DND-41 (cell line): ENCODE results near the gene FBXL14.

Experiments used
- CTCF ChIP-seq: IDR thresholded peaks from 2 replicates; pipeline ENCODE4 v1.5.1; 2012; ENCODE audit warnings: borderline replicate concordance, low read length, moderate library complexity, mild to moderate bottlenecking; ENCODE audit not compliant: poor library complexity, severe bottlenecking; ENCODE audit errors: extremely low read depth
- EZH2 ChIP-seq: IDR thresholded peaks from 3 replicates; pipeline ENCODE4 v1.6.1; 2012; ENCODE audit warnings: borderline replicate concordance, low read depth, mild to moderate bottlenecking, moderate library complexity, low read length, inconsistent platforms; ENCODE audit not compliant: severe bottlenecking

- TF ChIP-seq CTCF: peak; percentile 98
- no peak for TF ChIP-seq EZH2
Observed at GRCh38 chr12:1583421-1584078, 10.8 kb downstream of the FBXL14 start.
